ENCODE results near the gene MAF.

DNA sequence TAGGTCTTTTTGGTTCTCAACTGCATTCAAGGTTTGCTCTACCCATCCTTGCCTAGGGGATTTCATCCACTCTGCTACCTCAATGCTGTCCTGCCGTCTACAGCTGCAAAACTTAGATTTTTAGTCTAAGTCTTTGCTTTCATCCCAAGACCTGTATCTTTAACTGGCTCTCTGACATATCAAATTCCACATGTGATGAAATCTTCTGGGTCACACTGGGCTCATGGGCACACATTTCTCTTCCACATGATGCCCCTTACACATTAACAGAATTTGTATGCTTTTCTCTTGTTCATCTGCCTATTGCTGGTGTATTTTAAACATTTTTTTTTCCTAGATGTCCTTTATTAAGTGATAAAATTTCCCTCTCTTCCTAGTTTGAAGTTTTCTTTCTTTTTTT lies 39.6 kb downstream of the MAF start:
- TF ChIP-seq POLR2A (IDR thresholded peaks at IDR 0.05; ENCODE audit: low read length) (no peak), GATA1 (IDR thresholded peaks at IDR 0.05; ENCODE audit: low read depth, low read length) (no peak)
